Upper lobe of right lung (tissue), 1 donor: ENCODE results near the gene FARP1. TPM values are rescaled to one million over a fixed set of nuclear protein-coding genes. Genes with fewer than 3 reads are reported as not detected.

ENCODE experiments used
- ATAC-seq: fragments of 200-7000 bp; cut with Tn5 transposase; one replicate; pipeline ENCODE4 v1.9.1; 2020; ENCODE audit warnings: mild to moderate bottlenecking, moderate library complexity
- DNase-seq: peaks from one replicate; pipeline ENCODE4 v3.0.0-alpha.2; 2020
- H3K27ac ChIP-seq: fragments of 200-600 bp; one replicate; pipeline ENCODE4 v1.8.0; 2022
- H3K27me3 ChIP-seq: fragments of 200-600 bp; one replicate; pipeline ENCODE4 v1.8.0; 2022; ENCODE audit warnings: mild to moderate bottlenecking
- H3K36me3 ChIP-seq: fragments of 200-600 bp; one replicate; pipeline ENCODE4 v1.8.0; 2022
- H3K4me1 ChIP-seq: fragments of 200-600 bp; one replicate; pipeline ENCODE4 v1.8.0; 2022
- H3K4me3 ChIP-seq: fragments of 200-600 bp; one replicate; pipeline ENCODE4 v1.8.0; 2022; ENCODE audit warnings: mild to moderate bottlenecking
- H3K9me3 ChIP-seq: fragments of 200-600 bp; one replicate; pipeline ENCODE4 v1.8.0; 2022
- intact Hi-C: fragments of 100-400 bp; cut with DNase I; formaldehyde crosslinking; loops from one replicate; pipeline ENCODE4 v1.11.0; 2022
- total RNA-seq: library from RNA; stranded (reverse); fragmentation: NEBNext Ultra II Directional; extraction: Animal tissue kit (Norgen Biotek cat#: 25700); gene quantifications from one replicate; pipeline ENCODE4 v1.2.1, GENCODE V29; 2021
- TF ChIP-seq, protein P1 (sequence below): fragments of 200-600 bp; IDR thresholded peaks from one replicate; pipeline ENCODE4 v1.8.0; 2022; ENCODE audit warnings: antibody characterized with exemption
- donor health status: DM: no; HTN: yes; CAD: no; lungs with severe emphysema.

Gene FARP1
- total RNA-seq, 1 donor from 2014 or later: 95.9 TPM

DNA sequence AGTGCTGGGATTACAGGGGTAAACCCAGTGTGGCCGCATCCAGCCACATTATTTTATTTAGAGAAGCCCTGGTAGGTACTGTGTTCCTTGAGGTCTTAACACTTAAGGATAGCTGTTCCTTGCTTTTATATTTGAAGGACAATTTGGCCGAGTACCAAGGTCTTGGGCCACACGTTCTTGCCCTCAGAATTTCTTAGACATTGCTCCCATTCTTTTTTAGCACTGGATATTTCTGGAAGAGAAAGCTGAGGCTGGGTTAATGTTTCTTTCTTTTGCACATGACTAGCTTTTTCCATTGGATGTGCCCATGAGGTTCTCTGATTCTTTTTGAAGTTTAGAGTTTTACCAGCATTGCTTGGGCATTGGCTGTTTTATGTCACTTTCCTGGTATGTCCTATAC lies 39.7 kb downstream of the FARP1 start:
- no peaks in the 10 kb centered on the region for H3K36me3 ChIP-seq
- intact Hi-C loops: no loop called here
- ATAC-seq (no peak), DNase-seq (no peak)
- no peaks in the 10 kb centered on the region for H3K27me3 ChIP-seq
- H3K27ac ChIP-seq: no peak overlapping the region
- TF ChIP-seq, protein P1, sequence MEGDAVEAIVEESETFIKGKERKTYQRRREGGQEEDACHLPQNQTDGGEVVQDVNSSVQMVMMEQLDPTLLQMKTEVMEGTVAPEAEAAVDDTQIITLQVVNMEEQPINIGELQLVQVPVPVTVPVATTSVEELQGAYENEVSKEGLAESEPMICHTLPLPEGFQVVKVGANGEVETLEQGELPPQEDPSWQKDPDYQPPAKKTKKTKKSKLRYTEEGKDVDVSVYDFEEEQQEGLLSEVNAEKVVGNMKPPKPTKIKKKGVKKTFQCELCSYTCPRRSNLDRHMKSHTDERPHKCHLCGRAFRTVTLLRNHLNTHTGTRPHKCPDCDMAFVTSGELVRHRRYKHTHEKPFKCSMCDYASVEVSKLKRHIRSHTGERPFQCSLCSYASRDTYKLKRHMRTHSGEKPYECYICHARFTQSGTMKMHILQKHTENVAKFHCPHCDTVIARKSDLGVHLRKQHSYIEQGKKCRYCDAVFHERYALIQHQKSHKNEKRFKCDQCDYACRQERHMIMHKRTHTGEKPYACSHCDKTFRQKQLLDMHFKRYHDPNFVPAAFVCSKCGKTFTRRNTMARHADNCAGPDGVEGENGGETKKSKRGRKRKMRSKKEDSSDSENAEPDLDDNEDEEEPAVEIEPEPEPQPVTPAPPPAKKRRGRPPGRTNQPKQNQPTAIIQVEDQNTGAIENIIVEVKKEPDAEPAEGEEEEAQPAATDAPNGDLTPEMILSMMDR: no peak
- H3K4me3 ChIP-seq: no peak overlapping the region
- H3K4me1 ChIP-seq: peaks cover 2% of the 10 kb centered on the region
- H3K9me3 ChIP-seq: no peaks in the 10 kb centered on the region

DNA sequence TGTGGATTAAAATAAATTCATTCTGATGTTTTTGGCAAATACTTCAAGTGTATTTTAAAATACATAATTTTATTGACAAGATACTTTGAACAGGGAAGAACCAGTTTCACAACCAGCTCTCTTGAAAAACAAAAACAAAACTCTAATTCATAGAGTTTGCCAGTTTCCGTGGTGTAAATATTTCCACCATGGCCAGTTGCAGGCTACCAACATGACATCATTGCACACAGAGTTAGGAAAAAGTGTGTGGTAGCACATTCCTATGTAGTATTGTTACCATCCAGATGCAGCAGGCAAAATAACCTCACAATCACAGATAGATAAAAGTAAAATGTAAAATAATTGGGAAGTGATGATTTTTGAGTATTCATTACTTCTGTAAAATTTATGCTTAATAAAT lies 41.9 kb downstream of the FARP1 start:
- H3K4me3 ChIP-seq: no peak overlapping the region
- no peaks in the 10 kb centered on the region for H3K36me3 ChIP-seq
- peaks cover 6% of the 10 kb centered on the region for H3K4me1 ChIP-seq
- no peak overlapping the region for H3K27ac ChIP-seq
- DNase-seq: no peak
- intact Hi-C loops: no loop called here
- no peaks in the 10 kb centered on the region for H3K27me3 ChIP-seq
- TF ChIP-seq, protein P1: no peak
- no peak for ATAC-seq
- no peaks in the 10 kb centered on the region for H3K9me3 ChIP-seq

DNA sequence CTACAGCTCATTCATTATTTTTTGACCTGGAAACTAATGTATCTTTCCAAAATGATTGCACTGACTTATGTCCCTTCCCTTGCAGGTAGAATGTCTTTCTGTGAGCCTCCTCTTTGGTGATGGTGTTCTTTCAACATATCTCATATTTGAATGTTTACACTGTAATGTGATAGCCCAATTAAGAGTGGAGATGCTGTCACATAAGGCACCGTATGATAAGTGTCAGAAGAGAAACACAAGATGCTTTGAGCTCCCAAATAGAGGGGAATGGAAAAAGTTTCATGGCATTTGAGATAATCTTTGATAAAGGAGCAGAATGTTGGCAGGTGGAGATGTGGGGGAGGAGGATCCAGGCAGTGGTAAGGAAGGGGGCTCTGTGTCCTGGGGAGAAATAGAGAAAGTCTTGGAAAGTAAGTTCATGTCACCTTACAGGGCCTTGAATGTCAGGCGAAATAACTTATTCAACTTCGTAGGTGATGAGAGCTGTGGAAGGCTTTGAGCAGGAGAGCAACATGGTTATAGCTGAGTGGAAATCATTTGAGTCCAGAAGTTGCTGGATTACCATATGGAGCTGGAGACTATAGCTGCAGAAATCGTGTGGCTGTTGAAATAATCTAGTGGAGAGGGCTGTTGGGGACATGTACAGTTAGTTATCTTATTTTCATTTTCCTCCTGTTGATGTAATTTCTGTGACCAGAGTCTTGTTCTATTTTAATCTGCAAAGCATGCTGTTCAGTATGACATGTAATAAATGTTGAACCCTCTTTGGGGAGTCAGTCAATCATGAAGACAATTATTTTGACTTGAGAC lies 44.5 kb downstream of the FARP1 start:
- Histone ChIP-seq H3K4me3 (no peak overlapping the region), H3K4me1 (peaks cover 14% of the 10 kb centered on the region), H3K27ac (no peak overlapping the region), H3K27me3 (no peaks in the 10 kb centered on the region), H3K9me3 (no peaks in the 10 kb centered on the region), H3K36me3 (no peaks in the 10 kb centered on the region)
- TF ChIP-seq, protein P1: no peak
- intact Hi-C loops: no loop called here
- ATAC-seq (no peak), DNase-seq (no peak)

GRCh38 chr13:98187965-98188261 lies 45.0 kb downstream of the FARP1 start:
- intact Hi-C loops: no loop called here
- no peak for ATAC-seq
- Histone ChIP-seq H3K36me3 (no peaks in the 10 kb centered on the region), H3K9me3 (no peaks in the 10 kb centered on the region), H3K27ac (no peak overlapping the region), H3K4me1 (peaks cover 14% of the 10 kb centered on the region), H3K4me3 (no peak overlapping the region), H3K27me3 (no peaks in the 10 kb centered on the region)
- TF ChIP-seq, protein P1: no peak
- DNase-seq: no peak

DNA sequence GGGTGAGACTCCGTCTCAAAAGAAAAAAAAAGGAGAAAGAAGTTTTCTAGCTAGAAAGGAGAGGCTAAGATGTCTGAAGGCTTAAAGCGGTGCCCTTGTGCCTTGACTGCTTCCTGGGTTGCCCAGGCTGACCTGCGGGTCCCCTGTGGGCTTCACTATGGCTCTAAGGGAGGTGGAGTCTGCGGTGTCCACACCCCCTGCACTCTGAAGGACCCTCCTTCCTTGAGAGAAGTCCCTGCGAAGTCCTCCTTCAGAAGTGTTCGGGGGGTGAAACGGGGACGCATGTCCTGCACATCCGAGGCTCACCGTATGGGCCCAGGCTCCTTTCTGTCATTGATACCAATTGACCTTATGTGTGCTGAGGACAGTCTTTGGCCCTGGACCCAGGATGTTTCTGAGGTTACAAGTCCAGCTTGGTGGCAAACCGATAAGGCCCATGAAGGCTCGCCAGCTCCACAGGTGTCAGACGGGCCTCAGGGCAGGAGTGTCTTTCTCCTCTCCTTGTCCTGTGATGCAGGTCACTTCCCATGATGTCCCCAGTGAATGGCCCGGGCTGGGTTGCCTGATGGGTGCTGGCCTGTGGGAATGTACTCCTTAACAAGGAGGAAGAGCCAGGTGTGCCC lies 45.8 kb downstream of the FARP1 start:
- no peak overlapping the region for H3K4me3 ChIP-seq
- H3K36me3 ChIP-seq: no peaks in the 10 kb centered on the region
- ATAC-seq: peak; percentile 43
- no peak for DNase-seq
- no peaks in the 10 kb centered on the region for H3K27me3 ChIP-seq
- peaks cover 14% of the 10 kb centered on the region for H3K4me1 ChIP-seq
- no peaks in the 10 kb centered on the region for H3K9me3 ChIP-seq
- TF ChIP-seq, protein P1: no peak
- intact Hi-C loops: no loop called here
- H3K27ac ChIP-seq: no peak overlapping the region
